DMS114 treated with DMSO at 0.1 percent for 48 hours (cell line): ENCODE data around the gene EPM2AIP1.
A peak's percentile ranks its signal among the peaks of the same experiment; 100 is the strongest.
"Not testable (repeated sequence)": the region's sequence is repeated elsewhere in the genome, so short reads cannot be mapped to it uniquely, and the experiment has no call there.

Experiments
- DNase-seq: peaks from one replicate; lab custom pipeline; 2025; ENCODE audit not compliant: unreplicated experiment; lab: John Stamatoyannopoulos, UW

Gene EPM2AIP1

GRCh38 chr3:36954452-36955134 is 38.3 kb downstream of the EPM2AIP1 start:
- DNase-seq = no peak

GRCh38 chr3:36947814-36948213 is 45.1 kb downstream of the EPM2AIP1 start:
- not testable (repeated sequence) for DNase-seq

GRCh38 chr3:36945333-36945980 is 47.5 kb downstream of the EPM2AIP1 start:
- no peak for DNase-seq

- DNase-seq = peak; percentile 55
Observed at GRCh38 chr3:36944641-36945270, 48.2 kb downstream of the EPM2AIP1 start, which contains the start of gene TRANK1. TRANK1 (minus strand) TSS chr3:36945054; CDS start chr3:36944809, 245 bp downstream.

- DNase-seq = peak; percentile 24
Observed at GRCh38 chr3:36944012-36944640, 48.8 kb downstream of the EPM2AIP1 start.

- DNase-seq = no peak
Observed at GRCh38 chr3:36943601-36944000, 49.3 kb downstream of the EPM2AIP1 start.

- DNase-seq = no peak
Observed at GRCh38 chr3:36942638-36943248, 50.2 kb downstream of the EPM2AIP1 start.

- no peak for DNase-seq
Observed at GRCh38 chr3:36941658-36942057, 51.3 kb downstream of the EPM2AIP1 start.

- no peak for DNase-seq
Observed at GRCh38 chr3:36941162-36941561, 51.8 kb downstream of the EPM2AIP1 start.

GRCh38 chr3:36937492-36937891 is 55.4 kb downstream of the EPM2AIP1 start:
- no peak for DNase-seq
